ENCODE results near the gene CRHR2.

- no peak for TF ChIP-seq CTCF (IDR thresholded peaks at IDR 0.05; ENCODE audit: insufficient read depth, low read length)
- TF ChIP-seq POLR2AphosphoS5 (IDR thresholded peaks at IDR 0.05; ENCODE audit: low read depth), result no peak
- no peak for TF ChIP-seq REST (IDR thresholded peaks at IDR 0.05; ENCODE audit: insufficient replicate concordance, low read depth)
- TF ChIP-seq GABPA (IDR thresholded peaks at IDR 0.05; ENCODE audit: low read depth), result no peak
Observed at GRCh38 chr7:30634193-30634626, 48.0 kb downstream of the CRHR2 start.

All from HL-60 (cell line).